Common myeloid progenitor, CD34-positive (primary cell): ENCODE data around the gene TCF12.

Source experiments
- CTCF ChIA-PET: fragments of 350-600 bp; sonication (Branson Sonifier 250); formaldehyde crosslinking; loops from one replicate; lab custom pipeline; 2021; ENCODE audit warnings: antibody characterized with exemption; lab: Charles Lee
- POLR2A ChIA-PET: fragments of 350-600 bp; sonication (Branson Sonifier 250); formaldehyde crosslinking; loops from one replicate; lab custom pipeline; 2021; ENCODE audit warnings: antibody characterized with exemption; lab: Charles Lee
- DNase-seq, 3 donors: peaks; one replicate each; pipeline versions ENCODE4 v3.0.0 to v3.0.0-alpha.2; 2013
- H3K27ac ChIP-seq, 2 experiments: 1 replicate in 1 of 2; 2 replicates in 1 of 2; pipeline ENCODE4 v1.7.0; 2013; ENCODE audit warnings: inconsistent platforms in 2 of 2, low read length in 2 of 2, mild to moderate bottlenecking in 2 of 2, low read depth in 1 of 2, moderate library complexity in 1 of 2; ENCODE audit not compliant: severe bottlenecking in 2 of 2, insufficient read depth in 1 of 2, poor library complexity in 1 of 2
- H3K27me3 ChIP-seq, 5 experiments: replicated peaks in 2 of 5; 1 replicate in 3 of 5; 2 replicates in 2 of 5; pipeline versions ENCODE4 v1.6.1 to v1.7.0; 2013; ENCODE audit warnings: low read length in 4 of 5, mild to moderate bottlenecking in 2 of 5, moderate library complexity in 2 of 5, inconsistent platforms in 1 of 5; ENCODE audit not compliant: insufficient read depth in 5 of 5, control insufficient read depth in 4 of 5
- H3K36me3 ChIP-seq, 4 experiments: 1 replicate in 2 of 4; 2 replicates in 2 of 4; pipeline versions ENCODE4 v1.6.1 to v1.7.0; 2013; ENCODE audit warnings: low read length in 3 of 4, control low read depth in 1 of 4, mild to moderate bottlenecking in 1 of 4; ENCODE audit not compliant: control insufficient read depth in 4 of 4, insufficient read depth in 4 of 4
- H3K4me1 ChIP-seq, 4 experiments: 1 replicate in 3 of 4; 2 replicates in 1 of 4; pipeline versions ENCODE4 v1.6.1 to v1.7.1; 2013; ENCODE audit warnings: low read length in 3 of 4, mild to moderate bottlenecking in 3 of 4, control low read depth in 1 of 4, inconsistent platforms in 1 of 4, moderate library complexity in 1 of 4; ENCODE audit not compliant: control insufficient read depth in 4 of 4, insufficient read depth in 4 of 4; ENCODE audit errors: control extremely low read depth in 1 of 4
- H3K4me3 ChIP-seq, 7 experiments: 1 replicate in 4 of 7; 2 replicates in 3 of 7; pipeline versions ENCODE4 v1.5.1 to v1.7.0; 2013; ENCODE audit warnings: mild to moderate bottlenecking in 7 of 7, low read length in 6 of 7, moderate library complexity in 6 of 7, inconsistent platforms in 2 of 7, low read depth in 2 of 7, control low read depth in 1 of 7; ENCODE audit not compliant: insufficient read depth in 4 of 7, control insufficient read depth in 1 of 7; ENCODE audit errors: extremely low read depth in 1 of 7
- H3K9me3 ChIP-seq, 5 experiments: 1 replicate in 4 of 5; 2 replicates in 1 of 5; pipeline versions ENCODE4 v1.6.1 to v1.7.1; 2013; ENCODE audit warnings: low read length in 4 of 5, mild to moderate bottlenecking in 2 of 5, inconsistent platforms in 1 of 5, low read depth in 1 of 5, moderate library complexity in 1 of 5; ENCODE audit not compliant: control insufficient read depth in 4 of 5, insufficient read depth in 2 of 5; ENCODE audit errors: control extremely low read depth in 1 of 5
- WGBS: methylation state at CpG from one replicate; pipeline ENCODE4 v1.1.5; 2013; ENCODE audit not compliant: insufficient coverage; 5-methylcytosine and 5-hydroxymethylcytosine counted together

Gene TCF12

GRCh38 chr15:57061696-57062095 is 143.3 kb downstream of the TCF12 start:
- no peak overlapping the region for H3K4me3 ChIP-seq
- WGBS, result no CpG with 5 or more reads among the region's 2 CpGs
- H3K4me1 ChIP-seq, result peaks cover 0 to 3% (median 0%) of the 10 kb centered on the region in 4 experiments
- DNase-seq, result no peak
- ChIA-PET CTCF (interaction anchor here (1.0 to 1.2 kb wide), 2 partner anchors 9 to 21 kb away, joined by 3 to 5 read pairs; no protein-coding TSS in a partner anchor), POLR2A (interaction anchor here (0.7 kb wide), 1 partner anchor 11 kb away, joined by 3 read pairs; no protein-coding TSS in a partner anchor)
- peaks cover 0 to 10% (median 3%) of the 10 kb centered on the region in 4 experiments for H3K36me3 ChIP-seq
- H3K27me3 ChIP-seq, result no peaks in the 10 kb centered on the region
- H3K9me3 ChIP-seq, result no peaks in the 10 kb centered on the region
- H3K27ac ChIP-seq, result no peak overlapping the region

- no peaks in the 10 kb centered on the region for H3K4me1 ChIP-seq
- CTCF ChIA-PET, result interaction anchor here (0.9 kb wide), 1 partner anchor 57 kb away, joined by 3 read pairs; no protein-coding TSS in a partner anchor
- H3K27me3 ChIP-seq, result no peaks in the 10 kb centered on the region
- DNase-seq, result no peak
- H3K36me3 ChIP-seq, result peaks cover 2 to 10% (median 3%) of the 10 kb centered on the region in 4 experiments
- POLR2A ChIA-PET, result interaction anchor here (1.4 kb wide), 1 partner anchor 12 kb away, joined by 3 read pairs; no protein-coding TSS in a partner anchor
- no peaks in the 10 kb centered on the region for H3K9me3 ChIP-seq
- H3K4me3 ChIP-seq, result no peak overlapping the region
- H3K27ac ChIP-seq, result no peak overlapping the region
Measured at GRCh38 chr15:57064033-57064432, 145.6 kb downstream of the TCF12 start.

GRCh38 chr15:57069423-57069822 is 151.0 kb downstream of the TCF12 start:
- no peak overlapping the region for H3K27ac ChIP-seq
- H3K9me3 ChIP-seq, result no peaks in the 10 kb centered on the region
- POLR2A ChIA-PET, result no interaction called here

GRCh38 chr15:57070674-57071073 is 152.2 kb downstream of the TCF12 start:
- Histone ChIP-seq H3K9me3 (no peaks in the 10 kb centered on the region), H3K27ac (no peak overlapping the region), H3K27me3 (no peaks in the 10 kb centered on the region), H3K4me3 (no peak overlapping the region), H3K4me1 (peaks cover 0 to 7% (median 0%) of the 10 kb centered on the region in 4 experiments), H3K36me3 (peaks cover 0 to 3% (median 1%) of the 10 kb centered on the region in 4 experiments)
- ChIA-PET CTCF (no interaction called here), POLR2A (no interaction called here)
- WGBS, result no CpG with 5 or more reads among the region's 1 CpG
- DNase-seq, result no peak

More at GRCh38 chr15:57069423-57069822, 151.0 kb downstream of the TCF12 start:
- Histone ChIP-seq H3K4me3 (no peak overlapping the region), H3K27me3 (no peaks in the 10 kb centered on the region), H3K4me1 (peaks cover 0 to 7% (median 0%) of the 10 kb centered on the region in 4 experiments), H3K36me3 (peaks cover 0 to 3% (median 1%) of the 10 kb centered on the region in 4 experiments)
- DNase-seq, result no peak
- CTCF ChIA-PET, result no interaction called here
- 65% methylated on average over 2 of the region's 2 CpGs for WGBS

GRCh38 chr15:57079446-57079845 is 161.0 kb downstream of the TCF12 start:
- peak; percentile 69 to 81 (median 75) for DNase-seq
- H3K9me3 ChIP-seq, result no peaks in the 10 kb centered on the region
- ChIA-PET POLR2A (no interaction called here), CTCF (interaction anchor here (0.9 to 1.6 kb wide), 3 partner anchors 14 to 146 kb away, joined by 3 to 4 read pairs (median 3); no protein-coding TSS in a partner anchor)
- H3K4me3 ChIP-seq, result peak overlapping the region in 3 of 7 experiments; percentile 13 to 68 (median 17)
- H3K36me3 ChIP-seq, result no peaks in the 10 kb centered on the region
- H3K27me3 ChIP-seq, result no peaks in the 10 kb centered on the region
- peaks cover 17 to 34% (median 21%) of the 10 kb centered on the region in 4 experiments for H3K4me1 ChIP-seq
- 0% methylated on average over 1 of the region's 5 CpGs for WGBS
- peak overlapping the region; percentile 22 to 55 for H3K27ac ChIP-seq

GRCh38 chr15:57079931-57080620 is 161.6 kb downstream of the TCF12 start:
- ChIA-PET POLR2A (no interaction called here), CTCF (interaction anchor here (0.9 to 1.6 kb wide), 5 partner anchors 12 to 589 kb away, joined by 3 to 5 read pairs (median 3); no protein-coding TSS in a partner anchor)
- H3K9me3 ChIP-seq, result no peaks in the 10 kb centered on the region
- 6% methylated on average over 3 of the region's 4 CpGs for WGBS
- peak overlapping the region in 6 of 7 experiments; percentile 20 to 68 (median 45) for H3K4me3 ChIP-seq
- H3K27ac ChIP-seq, result peak overlapping the region in 1 of 2 experiments; percentile 55
- H3K4me1 ChIP-seq, result peaks cover 17 to 34% (median 21%) of the 10 kb centered on the region in 4 experiments
- DNase-seq, result peak; percentile 25 to 69 (median 55)
- no peaks in the 10 kb centered on the region for H3K36me3 ChIP-seq
- no peaks in the 10 kb centered on the region for H3K27me3 ChIP-seq
